GM18508 (cell line): ENCODE results near the gene TOR2A.
"Not testable (repeated sequence)": the region's sequence is repeated elsewhere in the genome, so short reads cannot be mapped to it uniquely, and the experiment has no call there.

Experiments used
- ATAC-seq: cut with Tn5 transposase; IDR thresholded peaks from one replicate; pipeline ENCODE4 v1.9.1; 2021; ENCODE audit warnings: moderate number of reproducible peaks; ENCODE audit not compliant: insufficient read depth, unreplicated experiment

The TOR2A gene

GRCh38 chr9:127734747-127735529 lies at the start of gene TOR2A:
Gene TOR2A, minus strand, starts transcription at chr9:127735294. Its CDS starts 24 bp downstream, at chr9:127735270.
- peak; percentile 56 for ATAC-seq

DNA sequence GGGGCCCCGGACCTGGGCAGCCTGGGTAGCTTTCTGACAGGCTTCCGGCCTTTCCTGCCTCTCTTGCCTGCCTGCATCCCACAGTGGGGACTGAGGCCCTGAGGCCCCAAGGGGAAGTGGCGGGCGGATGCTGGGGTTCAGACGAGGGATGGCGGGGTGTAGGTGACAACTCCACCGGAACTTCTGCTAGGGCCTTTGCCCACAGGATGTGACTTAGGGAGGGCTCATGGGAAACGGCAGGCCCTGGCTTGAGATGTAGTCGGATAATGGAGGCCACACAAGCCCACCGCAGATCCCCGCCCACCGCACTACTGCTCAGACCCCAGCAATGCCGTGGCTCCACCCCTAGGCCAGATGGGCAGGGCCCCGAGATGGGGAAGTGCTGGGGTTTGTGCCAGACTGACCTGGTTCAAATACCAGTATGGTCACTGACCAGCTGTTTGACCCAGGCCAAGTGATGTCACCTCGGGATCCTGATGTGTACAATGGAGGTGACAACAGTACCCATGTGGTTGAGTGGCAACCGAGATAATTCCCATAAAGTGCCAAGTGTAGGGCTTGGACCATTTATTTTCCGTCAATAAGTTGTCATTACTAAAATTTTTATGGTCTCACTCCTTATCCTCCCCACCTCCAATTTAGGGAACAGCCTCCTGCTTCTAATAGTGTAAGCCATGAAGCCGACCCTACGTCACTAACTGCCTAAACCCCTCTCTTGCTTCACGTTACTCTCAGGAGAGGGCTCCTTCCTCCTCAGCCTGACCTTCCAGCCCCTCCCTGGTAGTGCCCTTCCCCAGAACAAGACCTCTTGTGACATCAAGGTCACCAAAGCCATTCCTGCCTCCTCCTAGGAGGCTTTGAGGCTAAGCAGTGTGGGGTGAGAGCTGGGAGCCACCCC lies 48.3 kb upstream of the TOR2A start:
- no peak for ATAC-seq

- ATAC-seq, result no peak
Observed at GRCh38 chr9:127781806-127782205, 46.7 kb upstream of the TOR2A start.

DNA sequence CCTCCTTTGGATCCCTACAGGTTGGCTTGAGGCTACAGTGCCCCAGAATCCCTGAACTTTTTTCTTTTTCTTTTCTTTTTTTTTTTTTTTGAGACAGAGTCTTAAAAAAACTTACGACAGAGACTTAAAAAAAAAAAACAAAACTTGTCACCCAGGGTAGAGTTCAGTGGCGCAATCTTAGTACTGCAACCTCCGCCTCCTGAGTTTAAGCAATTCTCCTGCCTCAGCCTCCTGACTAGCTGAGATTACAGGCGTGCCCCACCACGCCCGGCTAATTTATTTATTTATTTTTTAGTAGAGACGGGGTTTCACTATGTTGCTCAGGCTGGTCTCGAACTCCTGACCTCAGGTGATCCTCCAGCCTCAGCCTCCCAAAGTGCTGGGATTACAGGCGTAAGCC lies 45.8 kb upstream of the TOR2A start:
- not testable (repeated sequence) for ATAC-seq

GRCh38 chr9:127780126-127780885 lies 45.2 kb upstream of the TOR2A start:
- no peak for ATAC-seq

DNA sequence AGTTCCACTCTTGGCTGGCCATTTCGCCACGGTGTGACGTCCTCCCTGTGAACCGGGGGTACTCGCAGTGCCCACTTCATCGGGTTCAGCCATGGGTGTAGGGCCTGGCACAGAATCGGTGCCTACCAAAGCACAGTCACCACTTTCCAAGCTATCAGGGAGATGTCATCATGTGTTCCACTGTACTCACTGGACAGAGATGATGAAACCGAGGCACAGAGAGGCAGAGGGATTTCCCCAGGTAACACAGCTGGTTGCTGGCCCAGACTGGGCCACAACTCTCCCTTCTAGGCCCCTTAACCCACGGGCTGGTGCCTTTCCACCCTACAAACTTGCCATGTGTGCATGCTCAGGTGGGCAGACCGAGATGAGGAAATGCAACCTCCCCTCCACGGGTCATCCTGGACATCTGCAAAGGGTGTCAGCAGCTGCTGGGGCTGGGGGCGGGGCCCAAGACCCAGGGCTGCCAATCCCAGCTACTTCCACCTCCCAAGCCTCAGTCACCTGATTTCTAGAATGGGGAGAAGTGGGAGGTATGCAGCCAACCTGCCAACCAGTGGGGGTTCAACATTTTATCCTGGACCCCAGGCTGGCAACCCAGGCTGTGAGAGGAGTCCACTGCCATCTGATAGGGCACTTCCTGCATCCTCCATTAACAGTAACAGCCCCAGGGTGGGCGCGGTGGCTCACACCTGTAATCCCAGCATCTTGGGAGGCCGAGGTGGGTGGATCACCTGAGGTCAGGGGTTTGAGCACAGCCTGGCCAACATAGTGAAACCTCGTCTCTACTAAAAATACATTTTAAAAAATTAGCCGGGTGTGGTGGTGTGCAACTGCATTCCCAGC lies 44.3 kb upstream of the TOR2A start:
- peak; percentile 40 for ATAC-seq

DNA sequence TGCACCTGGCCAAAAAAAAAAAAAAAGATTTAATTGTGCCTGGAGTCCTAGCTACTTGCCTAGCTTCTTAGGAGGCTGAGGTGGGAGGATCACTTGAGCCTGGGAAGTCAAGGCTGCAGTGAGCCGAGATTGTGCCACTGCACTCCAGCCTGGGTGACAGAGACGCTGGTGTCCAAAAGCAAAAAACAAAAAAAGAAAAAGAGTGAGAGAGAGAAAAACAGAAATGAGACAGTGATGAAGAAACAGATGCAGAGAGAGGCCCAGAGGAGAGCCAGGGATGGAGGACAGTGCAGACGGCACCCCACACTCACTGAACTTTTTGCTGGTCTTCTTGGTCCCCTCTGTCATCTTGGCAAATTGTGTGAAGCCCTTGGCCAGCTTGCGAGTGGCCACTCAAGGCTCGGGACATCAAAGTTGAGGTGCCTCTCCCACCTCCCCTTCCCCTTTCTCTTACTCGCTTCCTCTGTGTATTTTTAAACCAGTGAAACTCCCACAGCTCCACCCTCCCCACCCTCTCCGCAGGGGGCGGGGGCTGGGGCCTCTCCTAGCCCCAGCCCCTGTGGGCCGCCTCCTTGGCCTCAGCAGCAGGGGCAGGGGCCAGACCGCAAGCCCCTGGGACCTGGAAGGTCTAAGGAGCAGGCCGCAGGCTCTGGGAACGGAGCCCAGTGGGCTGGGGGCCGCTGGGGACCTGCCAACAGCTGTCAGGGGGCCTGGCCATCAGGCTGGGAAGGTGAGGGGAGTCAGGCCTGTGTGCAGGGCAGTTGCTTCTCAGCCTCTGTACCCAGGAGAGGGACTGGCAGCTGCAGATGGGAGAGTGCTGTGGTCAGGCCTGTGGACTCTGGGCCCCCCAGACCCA lies 43.4 kb upstream of the TOR2A start, which contains the start of gene SH2D3C:
Gene SH2D3C (minus strand): TSS at position 387 of the 856 bp plus-strand sequence. CDS start 39 bp downstream, at position 348.
- ATAC-seq, result no peak

DNA sequence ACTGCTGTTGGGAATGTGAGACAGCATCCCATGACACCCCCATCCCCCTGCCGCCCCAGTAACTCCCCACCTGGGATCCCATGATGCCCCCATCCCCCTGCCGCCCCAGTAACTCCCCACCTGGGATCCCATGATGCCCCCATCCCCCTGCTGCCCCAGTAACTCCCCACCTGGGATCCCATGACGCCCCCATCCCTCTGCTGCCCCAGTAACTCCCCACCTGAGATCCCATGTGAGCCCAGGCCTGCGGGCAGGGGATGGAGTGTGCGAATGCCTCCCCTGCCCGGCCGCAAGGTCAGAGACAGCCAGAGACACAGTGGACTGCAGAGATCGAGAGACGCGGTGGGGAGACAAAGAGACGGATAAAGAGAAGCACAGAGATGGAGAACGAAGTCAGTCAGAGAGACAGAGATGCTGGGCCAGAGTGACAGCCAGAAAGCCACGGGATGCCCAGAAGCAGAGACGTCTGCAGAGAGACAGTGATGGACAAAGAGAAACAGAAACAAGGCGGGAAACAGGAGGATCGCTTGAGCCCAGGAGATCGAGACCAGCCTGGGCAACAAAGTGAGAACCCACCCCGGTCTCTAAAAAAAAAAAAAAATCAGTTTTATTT lies 42.4 kb upstream of the TOR2A start:
- no peak for ATAC-seq

- no peak for ATAC-seq
Observed at GRCh38 chr9:127776924-127777289, 41.8 kb upstream of the TOR2A start.

GRCh38 chr9:127776195-127776923 lies 41.3 kb upstream of the TOR2A start:
- ATAC-seq, result no peak

GRCh38 chr9:127773981-127774380 lies 38.9 kb upstream of the TOR2A start:
- ATAC-seq, result no peak

DNA sequence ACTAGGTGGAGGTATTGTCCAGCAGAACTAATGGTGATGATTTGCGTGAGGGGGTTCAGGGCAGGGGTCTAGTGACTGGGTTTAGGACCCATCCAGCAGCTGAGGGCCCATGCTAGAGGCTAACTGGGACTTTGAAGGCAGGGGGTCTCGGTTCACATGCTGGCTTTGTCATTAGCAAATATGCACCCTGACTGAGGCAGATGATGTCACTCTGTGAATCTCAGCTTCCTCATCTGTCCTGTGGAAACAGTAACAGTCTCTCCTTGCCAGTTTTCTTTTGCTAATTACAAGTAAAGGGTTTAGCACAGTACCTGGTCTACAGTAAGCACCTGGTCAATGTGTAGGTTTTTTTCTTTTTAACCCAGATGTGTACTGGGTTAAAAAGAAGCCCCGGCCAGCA lies 38.2 kb upstream of the TOR2A start:
- no peak for ATAC-seq

DNA sequence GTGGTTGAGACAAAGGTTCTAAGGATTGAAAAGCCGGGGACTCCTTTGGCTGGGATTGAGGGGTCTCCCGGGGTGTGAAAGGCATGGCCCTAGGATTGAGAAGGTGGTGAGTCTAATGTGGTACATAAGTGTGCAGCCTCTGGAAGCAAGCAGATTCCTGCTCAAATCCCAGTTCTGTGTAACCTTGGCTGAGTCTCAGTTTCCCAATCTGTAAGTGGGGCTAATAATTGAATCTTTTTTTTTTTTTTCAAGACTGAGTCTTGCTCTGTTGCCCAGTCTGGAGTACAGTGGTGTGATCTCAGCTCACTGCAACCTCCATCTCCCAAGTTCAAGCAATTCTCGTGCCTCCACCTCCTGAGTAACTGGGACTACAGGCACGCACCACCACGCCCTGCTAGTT lies 37.5 kb upstream of the TOR2A start:
- no peak for ATAC-seq

DNA sequence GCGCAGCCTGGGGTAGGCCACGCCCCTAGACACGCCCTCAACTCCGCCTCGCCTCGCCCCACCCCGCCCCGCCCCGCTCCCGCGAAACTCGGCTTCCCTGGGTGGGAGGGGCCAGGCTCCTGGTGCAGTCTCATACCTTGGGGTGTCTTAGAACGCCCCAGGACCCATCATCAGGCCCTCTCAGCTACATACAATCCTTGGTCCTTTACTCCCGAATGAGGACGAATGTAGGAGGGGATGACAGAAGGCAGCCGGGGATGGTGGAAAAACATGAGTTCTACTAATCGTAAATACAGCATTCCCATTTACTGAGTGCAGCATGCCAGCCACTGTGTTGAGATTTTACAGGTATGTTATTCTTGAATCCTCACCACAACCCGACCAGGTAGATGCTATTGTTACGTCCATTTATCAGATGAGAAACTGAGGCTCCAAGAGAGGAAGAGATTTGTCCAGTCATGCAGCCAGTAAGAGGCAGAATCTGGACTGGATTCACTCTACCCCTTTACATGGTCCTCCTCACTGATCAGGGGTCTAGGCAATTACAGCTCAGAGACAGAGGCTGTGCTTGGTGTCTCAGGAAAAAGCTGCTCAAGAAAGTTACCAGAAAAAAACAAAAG lies 36.6 kb upstream of the TOR2A start:
- no peak for ATAC-seq

GRCh38 chr9:127770905-127771569 lies 35.9 kb upstream of the TOR2A start:
- ATAC-seq, result no peak

DNA sequence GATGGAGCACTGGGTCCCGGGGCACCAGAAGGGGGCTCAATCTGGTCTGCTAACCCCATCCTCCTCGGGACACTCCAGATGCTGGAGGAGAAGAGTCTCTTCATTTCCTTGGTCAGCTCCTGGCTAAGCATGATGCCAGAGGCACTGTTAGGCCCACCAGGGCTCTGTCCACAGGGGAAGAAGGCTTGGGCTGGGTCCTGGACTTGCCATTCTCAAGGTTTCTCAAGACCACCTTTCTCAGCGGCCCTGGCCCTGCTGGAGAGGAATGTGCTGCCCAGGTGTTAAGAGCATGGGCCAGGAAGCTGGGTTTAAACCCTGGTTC lies 35.5 kb upstream of the TOR2A start:
- no peak for ATAC-seq
